Muscle of leg (tissue), 11 donors: ENCODE data around the gene CTIF. TPM values are rescaled to one million over a fixed set of nuclear protein-coding genes. Genes with fewer than 3 reads are reported as not detected.
"Not testable (repeated sequence)": the region's sequence is repeated elsewhere in the genome, so short reads cannot be mapped to it uniquely, and the experiment has no call there.

Experiments used
- DNase-seq: peaks from one replicate; pipeline ENCODE4 v3.0.0; 2013
- H3K27ac ChIP-seq: one replicate; pipeline ENCODE4 v1.5.1; 2013; ENCODE audit warnings: mild to moderate bottlenecking, low read length, control low read depth
- H3K27me3 ChIP-seq: one replicate; pipeline ENCODE4 v1.6.1; 2013; ENCODE audit warnings: low read length; ENCODE audit not compliant: control insufficient read depth, insufficient read depth
- H3K36me3 ChIP-seq: one replicate; pipeline ENCODE4 v1.6.1; 2013; ENCODE audit warnings: low read length; ENCODE audit not compliant: control insufficient read depth, insufficient read depth
- H3K4me1 ChIP-seq: one replicate; pipeline ENCODE4 v1.6.1; 2013; ENCODE audit warnings: low read length; ENCODE audit not compliant: control insufficient read depth, insufficient read depth
- H3K4me3 ChIP-seq: one replicate; pipeline ENCODE4 v1.5.1; 2013; ENCODE audit warnings: low read length, control low read depth
- H3K9me3 ChIP-seq: replicated peaks from 2 replicates; pipeline ENCODE4 v1.6.1; 2013; ENCODE audit warnings: low read depth, low read length; ENCODE audit not compliant: control insufficient read depth
- WGBS: methylation state at CpG from one replicate; pipeline ENCODE4 v1.1.5; 2013; ENCODE audit warnings: missing lambda C conversion rate; ENCODE audit not compliant: insufficient coverage; 5-methylcytosine and 5-hydroxymethylcytosine counted together
- polyA plus RNA-seq, 8 donors: library from polyadenylated mRNA; unstranded; fragments of 120-200 nt; gene quantifications; one replicate each; pipeline versions ENCODE4 v1.2.1 to v1.2.3, GENCODE V29; 2013; ENCODE audit warnings: inconsistent platforms in 1 of 8, low replicate concordance in 1 of 8; ENCODE audit not compliant: insufficient read length in 8 of 8, insufficient read depth in 1 of 8
- total RNA-seq: library from RNA; stranded (reverse); fragments of 120-200 nt; gene quantifications from one replicate; pipeline ENCODE4 v1.2.4, GENCODE V29; 2013

Gene CTIF
- total and polyA plus RNA-seq, 9 donors: 16.3 to 46.8 (median 32.5) TPM

DNA sequence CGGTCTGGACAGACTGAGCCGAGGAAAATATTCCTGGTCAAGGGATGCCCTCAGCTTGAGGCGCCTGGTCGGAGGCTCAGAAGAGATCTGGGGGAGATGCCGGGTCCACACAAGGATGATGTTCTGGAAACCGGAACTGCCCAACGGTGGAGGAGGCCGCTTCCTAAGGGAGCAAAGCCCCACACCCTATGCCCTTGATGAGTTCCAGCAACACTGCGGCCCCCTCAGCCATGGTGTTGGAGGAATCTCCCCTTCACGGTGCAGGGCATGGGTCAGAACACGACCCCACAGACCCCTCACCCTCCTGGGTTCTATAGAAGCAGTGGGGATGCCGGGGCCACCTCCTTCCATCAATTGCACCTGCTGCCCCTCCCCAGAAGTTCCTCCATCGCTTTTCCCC is 332.1 kb downstream of the CTIF start:
- H3K9me3 ChIP-seq, H3K27me3 ChIP-seq, H3K36me3 ChIP-seq, H3K27ac ChIP-seq, DNase-seq, H3K4me3 ChIP-seq: not testable (repeated sequence)
- 83% methylated on average over 3 of the region's 13 CpGs for WGBS
- peaks cover 25% of the 10 kb centered on the region for H3K4me1 ChIP-seq

GRCh38 chr18:48871391-48872166 is 332.7 kb downstream of the CTIF start:
- 81% methylated on average over 10 of the region's 23 CpGs for WGBS
- H3K4me1 ChIP-seq: peaks cover 25% of the 10 kb centered on the region
- no peak for DNase-seq
- H3K36me3 ChIP-seq: no peaks in the 10 kb centered on the region
- H3K9me3 ChIP-seq: no peaks in the 10 kb centered on the region
- H3K4me3 ChIP-seq: no peak overlapping the region
- H3K27me3 ChIP-seq: peaks cover 3% of the 10 kb centered on the region
- no peak overlapping the region for H3K27ac ChIP-seq

DNA sequence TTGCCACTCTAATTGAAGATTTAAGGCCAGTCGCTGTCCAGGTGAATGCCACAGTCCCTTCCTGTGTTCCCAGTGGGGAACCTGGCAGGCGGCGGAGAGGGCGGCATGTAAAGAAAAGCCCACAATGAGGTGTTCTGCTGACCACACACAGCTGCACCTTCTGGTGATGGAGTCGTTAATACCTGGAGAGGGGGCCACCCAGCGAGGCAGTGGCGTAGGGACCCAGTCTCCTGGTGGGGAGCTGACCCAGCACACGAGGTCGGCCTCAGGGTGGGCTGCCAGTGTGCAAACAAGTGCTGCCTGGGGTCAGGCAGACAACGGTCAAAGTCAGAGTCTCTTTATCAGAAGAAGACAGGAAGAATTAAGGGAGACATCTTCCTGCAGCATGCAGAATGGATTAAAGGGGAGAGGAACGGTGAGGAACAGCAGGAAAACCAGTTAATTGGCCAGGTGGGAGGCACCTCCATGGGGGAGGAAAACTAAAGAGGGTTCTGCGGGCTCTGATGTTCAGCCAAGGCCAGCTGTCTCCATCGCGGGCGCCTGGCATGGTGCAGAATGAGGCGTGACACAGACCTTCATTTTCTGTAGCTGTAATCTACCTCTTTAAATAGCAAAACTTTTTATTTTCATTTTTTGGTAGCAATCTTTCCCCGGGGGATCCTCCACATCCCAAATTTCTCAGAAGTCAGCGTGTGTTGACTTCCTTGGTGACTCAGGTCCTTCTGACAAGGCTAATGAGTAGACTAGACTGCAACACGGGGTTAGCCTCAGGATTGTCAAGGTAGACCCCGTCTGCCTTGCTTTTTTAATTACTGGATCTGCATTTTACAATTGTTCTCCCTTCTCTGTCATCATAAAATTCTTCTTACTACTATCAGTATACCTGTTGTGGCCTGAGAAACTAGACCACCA is 333.7 kb downstream of the CTIF start:
- Histone ChIP-seq H3K36me3 (no peaks in the 10 kb centered on the region), H3K27ac (no peak overlapping the region), H3K27me3 (peaks cover 3% of the 10 kb centered on the region), H3K9me3 (no peaks in the 10 kb centered on the region), H3K4me1 (peaks cover 19% of the 10 kb centered on the region), H3K4me3 (no peak overlapping the region)
- 66% methylated on average over 13 of the region's 20 CpGs for WGBS
- DNase-seq: no peak

GRCh38 chr18:48874233-48874632 is 335.4 kb downstream of the CTIF start:
- no peaks in the 10 kb centered on the region for H3K36me3 ChIP-seq
- peaks cover 6% of the 10 kb centered on the region for H3K27me3 ChIP-seq
- DNase-seq: no peak
- H3K27ac ChIP-seq: no peak overlapping the region
- 59% methylated on average over 4 of the region's 5 CpGs for WGBS
- H3K9me3 ChIP-seq: no peaks in the 10 kb centered on the region
- H3K4me3 ChIP-seq: no peak overlapping the region
- H3K4me1 ChIP-seq: peaks cover 18% of the 10 kb centered on the region

DNA sequence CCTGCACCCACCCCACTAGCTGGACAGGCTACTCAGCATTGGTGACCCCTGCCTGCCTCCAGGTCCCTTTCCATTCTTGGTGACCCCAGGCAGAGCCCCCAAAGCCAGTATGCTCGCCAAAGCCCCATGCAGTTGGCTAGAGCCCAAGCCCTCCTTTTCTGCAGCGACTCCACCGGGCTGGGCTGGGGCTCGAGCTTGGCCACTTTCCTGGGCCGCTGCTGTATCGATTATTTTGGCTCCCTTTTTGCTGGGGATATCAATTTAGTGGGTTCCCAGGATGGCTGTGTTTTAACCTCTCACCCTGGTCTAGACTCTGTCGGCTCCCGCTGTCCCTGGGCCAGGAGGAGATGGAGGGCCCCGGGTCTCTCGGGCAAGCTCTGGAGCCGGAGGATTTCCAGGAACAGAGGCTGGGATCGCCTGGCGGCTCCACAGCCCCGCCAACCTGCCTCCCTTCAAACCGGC is 335.9 kb downstream of the CTIF start:
- Histone ChIP-seq H3K27me3 (peaks cover 7% of the 10 kb centered on the region), H3K4me1 (peaks cover 18% of the 10 kb centered on the region), H3K4me3 (no peak overlapping the region), H3K9me3 (no peaks in the 10 kb centered on the region), H3K36me3 (no peaks in the 10 kb centered on the region), H3K27ac (no peak overlapping the region)
- 47% methylated on average over 14 of the region's 15 CpGs for WGBS
- no peak for DNase-seq

DNA sequence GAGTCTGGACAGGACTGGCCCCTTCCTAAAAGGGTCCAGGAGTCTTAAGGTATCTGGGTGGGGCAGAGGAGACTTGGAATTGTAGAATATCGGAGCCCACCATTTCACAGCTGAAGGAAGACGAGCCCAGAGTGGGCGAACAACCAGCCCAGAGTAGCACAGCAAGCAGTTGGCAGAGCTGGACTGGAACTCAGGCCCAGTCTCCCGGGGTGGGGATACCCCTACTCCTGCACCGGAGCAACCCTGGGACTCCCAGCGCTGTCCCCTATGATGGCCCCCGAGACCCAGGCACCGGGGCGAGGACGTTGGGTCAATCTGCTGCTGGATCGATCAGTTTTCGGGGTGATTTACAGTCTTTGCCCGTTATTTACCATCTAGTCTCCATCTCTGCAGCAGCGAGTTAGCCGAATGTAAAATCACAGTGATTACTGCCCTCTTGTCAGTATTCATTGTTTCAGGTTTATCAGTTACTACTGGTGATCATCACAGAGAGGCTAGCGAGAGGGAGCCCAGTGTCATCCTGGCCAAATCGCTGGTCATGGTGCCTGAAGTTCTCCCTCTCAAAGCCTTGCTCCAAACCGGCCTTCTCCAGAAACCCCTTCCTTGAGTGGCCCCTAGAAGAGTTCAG is 336.6 kb downstream of the CTIF start:
- WGBS: 82% methylated on average over 15 of the region's 18 CpGs

DNA sequence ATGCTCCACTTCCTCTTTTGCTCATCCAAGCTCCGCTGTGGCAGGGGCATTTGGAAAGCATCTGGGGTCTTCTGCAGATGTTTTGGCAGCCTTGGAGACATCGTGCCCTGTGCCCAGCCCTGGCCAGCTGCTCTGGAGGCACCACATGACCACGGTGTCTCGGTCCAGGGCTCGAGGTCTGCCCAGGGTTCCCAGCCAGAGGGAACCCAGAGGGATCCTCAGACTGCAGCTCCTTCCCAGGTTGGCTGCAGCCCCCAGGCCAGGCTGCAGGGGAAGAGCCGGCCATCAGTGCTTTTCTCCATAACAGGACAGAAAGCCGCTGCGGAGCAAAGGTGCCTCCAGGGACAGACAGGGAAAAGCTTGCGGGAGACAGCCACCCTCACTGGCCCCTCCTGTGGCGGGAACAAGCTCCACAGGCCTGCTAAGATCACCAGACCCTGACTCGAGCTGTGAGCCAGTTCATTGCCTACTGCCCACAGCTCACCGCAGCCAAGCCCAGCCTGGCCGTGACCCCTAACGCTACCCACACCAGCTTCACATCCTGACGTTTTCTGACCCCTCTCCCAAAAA is 337.2 kb downstream of the CTIF start:
- H3K36me3 ChIP-seq: no peaks in the 10 kb centered on the region
- H3K9me3 ChIP-seq: peaks cover 2% of the 10 kb centered on the region
- no peak for DNase-seq
- no peak overlapping the region for H3K27ac ChIP-seq
- no peak overlapping the region for H3K4me3 ChIP-seq
- 38% methylated on average over 14 of the region's 15 CpGs for WGBS
- H3K27me3 ChIP-seq: peaks cover 7% of the 10 kb centered on the region
- H3K4me1 ChIP-seq: peaks cover 18% of the 10 kb centered on the region

More for the DNA sequence above, 336.6 kb downstream of the CTIF start:
- H3K4me3 ChIP-seq: no peak overlapping the region
- H3K36me3 ChIP-seq: no peaks in the 10 kb centered on the region
- no peaks in the 10 kb centered on the region for H3K9me3 ChIP-seq
- no peak overlapping the region for H3K27ac ChIP-seq
- peaks cover 7% of the 10 kb centered on the region for H3K27me3 ChIP-seq
- DNase-seq: no peak
- peaks cover 18% of the 10 kb centered on the region for H3K4me1 ChIP-seq

GRCh38 chr18:48876590-48876989 is 337.8 kb downstream of the CTIF start:
- no peak for DNase-seq
- no CpG with 5 or more reads among the region's 6 CpGs for WGBS
- Histone ChIP-seq H3K27me3 (peaks cover 7% of the 10 kb centered on the region), H3K27ac (no peak overlapping the region), H3K36me3 (no peaks in the 10 kb centered on the region), H3K9me3 (peaks cover 4% of the 10 kb centered on the region), H3K4me3 (no peak overlapping the region), H3K4me1 (peaks cover 18% of the 10 kb centered on the region)

DNA sequence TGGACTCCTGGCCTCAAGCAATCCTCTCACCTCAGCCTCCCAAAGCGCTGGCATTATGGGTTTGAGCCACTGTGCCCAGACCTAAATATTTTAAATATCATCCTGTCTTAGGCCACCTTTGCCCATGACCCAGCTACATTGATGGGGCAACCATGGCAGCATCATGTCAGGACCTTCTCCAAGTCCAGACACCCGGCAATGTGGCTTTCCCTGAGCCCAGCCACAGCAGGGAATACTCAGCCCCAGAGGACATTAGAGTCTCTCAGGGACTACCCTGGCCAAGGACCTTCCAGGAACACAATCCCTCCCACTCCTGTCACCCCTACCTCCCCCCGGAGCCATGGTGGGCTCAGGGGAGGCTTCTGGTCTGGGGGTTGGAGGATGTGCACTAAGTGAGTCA is 339.1 kb downstream of the CTIF start:
- Histone ChIP-seq H3K4me1 (peaks cover 18% of the 10 kb centered on the region), H3K27ac (no peak overlapping the region), H3K27me3 (peaks cover 7% of the 10 kb centered on the region), H3K9me3 (peaks cover 4% of the 10 kb centered on the region), H3K36me3 (no peaks in the 10 kb centered on the region), H3K4me3 (no peak overlapping the region)
- WGBS: 100% methylated on average over 2 of the region's 3 CpGs
- no peak for DNase-seq
